Endothelial cell of umbilical vein (primary cell): ENCODE results near the gene HOXA10. TPM values are rescaled to one million over a fixed set of nuclear protein-coding genes. Genes with fewer than 3 reads are reported as not detected.

Experiments used
- BruUV-seq: library from RNA; stranded (reverse); fragments of 400-500 nt; replicated peaks from 2 replicates; lab custom pipeline; 2021; lab: Mats Ljungman, UMichigan
- CTCF ChIA-PET: fragments of 300-600, 350-600 bp; sonication (Branson Sonifier 250); formaldehyde crosslinking; loops from one replicate; lab custom pipeline; 2021; ENCODE audit warnings: antibody characterized with exemption, inconsistent platforms; lab: Charles Lee
- POLR2A ChIA-PET: fragments of 300-600, 350-600 bp; sonication (Branson Sonifier 250); formaldehyde crosslinking; loops from one replicate; lab custom pipeline; 2021; ENCODE audit warnings: antibody characterized with exemption, inconsistent platforms; lab: Charles Lee
- DNase-seq: peaks from one replicate; pipeline ENCODE4 v3.0.0-alpha.2; 2011; ENCODE audit warnings: low read depth, low spot score
- FAIRE-seq: peaks from 2 replicates; lab custom pipeline; 2011; peaks lifted over from hg19 to GRCh38; lab: Jason Lieb, UNC
- H2AFZ ChIP-seq: 2 replicates; pipeline ENCODE4 v1.6.0; 2012; ENCODE audit warnings: low read depth, low read length, control low read depth, inconsistent platforms
- H3K27ac ChIP-seq: 2 replicates; pipeline ENCODE4 v1.5.1; 2011; ENCODE audit warnings: low read depth, mild to moderate bottlenecking, control low read depth, low read length, moderate library complexity; ENCODE audit not compliant: insufficient read depth
- H3K27me3 ChIP-seq, 2 experiments: 2 replicates each; pipeline versions ENCODE4 v1.6.0 to v1.6.1; 2011; ENCODE audit warnings: low read length in 2 of 2, mixed read lengths in 1 of 2; ENCODE audit not compliant: control insufficient read depth in 2 of 2, insufficient read depth in 2 of 2
- H3K36me3 ChIP-seq, 2 experiments: 2 replicates in 1 of 2; 3 replicates in 1 of 2; pipeline ENCODE4 v1.5.1; 2011; ENCODE audit warnings: low read length in 2 of 2, mild to moderate bottlenecking in 1 of 2, moderate library complexity in 1 of 2; ENCODE audit not compliant: control insufficient read depth in 2 of 2, insufficient read depth in 2 of 2; ENCODE audit errors: extremely low read depth in 1 of 2
- H3K4me1 ChIP-seq: 3 replicates; pipeline ENCODE4 v1.5.1; 2011; ENCODE audit warnings: mild to moderate bottlenecking, low read length; ENCODE audit not compliant: control insufficient read depth, insufficient read depth; ENCODE audit errors: extremely low read depth
- H3K4me2 ChIP-seq: 2 replicates; pipeline ENCODE4 v1.6.1; 2011; ENCODE audit warnings: low read length, control low read depth, mixed read lengths; ENCODE audit not compliant: insufficient read depth
- H3K4me3 ChIP-seq, 3 experiments: fragments of 200-600 bp in 1 of 3; sonication (generic), shearing (Covaris generic) in 1 of 3; replicated peaks in 1 of 3; 2 replicates each; pipeline ENCODE4 v1.5.1; 2011 to 2016; ENCODE audit warnings: control low read depth in 3 of 3, low read length in 3 of 3, mild to moderate bottlenecking in 2 of 3, inconsistent platforms in 1 of 3, low read depth in 1 of 3, moderate library complexity in 1 of 3; ENCODE audit not compliant: insufficient read depth in 1 of 3
- H3K79me2 ChIP-seq: 2 replicates; pipeline ENCODE4 v1.6.0; 2012; ENCODE audit warnings: low read length, inconsistent platforms; ENCODE audit not compliant: control insufficient read depth, insufficient read depth
- H3K9ac ChIP-seq: replicated peaks from 2 replicates; pipeline ENCODE3; 2011; ENCODE audit warnings: low read length, control low read depth; ENCODE audit not compliant: insufficient read depth; ENCODE audit errors: extremely low read depth
- H3K9me1 ChIP-seq: replicated peaks from 3 replicates; pipeline ENCODE4 v1.6.0; 2011; ENCODE audit warnings: mild to moderate bottlenecking, low read length; ENCODE audit not compliant: control insufficient read depth, insufficient read depth; ENCODE audit errors: extremely low read depth
- H3K9me3 ChIP-seq: replicated peaks from 2 replicates; pipeline ENCODE4 v1.5.1; 2012; ENCODE audit warnings: low read length, inconsistent platforms; ENCODE audit not compliant: control insufficient read depth, insufficient read depth
- H4K20me1 ChIP-seq: replicated peaks from 2 replicates; pipeline ENCODE3; 2011; ENCODE audit warnings: mild to moderate bottlenecking, low read length; ENCODE audit not compliant: control insufficient read depth, insufficient read depth; ENCODE audit errors: extremely low read depth
- CTCF ChIP-seq, 2 donors: IDR thresholded peaks; 1 replicate in 1 of 2; 2 replicates in 1 of 2; pipeline ENCODE4 v1.5.1; 2011; ENCODE audit warnings: low read length in 2 of 2, mild to moderate bottlenecking in 2 of 2, moderate library complexity in 2 of 2, control low read depth in 1 of 2, inconsistent platforms in 1 of 2, low read depth in 1 of 2; ENCODE audit not compliant: insufficient read depth in 1 of 2; ENCODE audit errors: extremely low read depth in 1 of 2
- EZH2 ChIP-seq: IDR thresholded peaks from 2 replicates; pipeline ENCODE4 v1.6.1; 2012; ENCODE audit warnings: borderline replicate concordance, low read depth, mild to moderate bottlenecking, moderate library complexity, low read length, inconsistent platforms; ENCODE audit not compliant: severe bottlenecking
- FOS ChIP-seq: IDR thresholded peaks from 2 replicates; pipeline ENCODE4 v1.6.1; 2011; ENCODE audit warnings: mild to moderate bottlenecking, low read length, moderate library complexity, borderline replicate concordance; ENCODE audit not compliant: insufficient read depth
- GATA2 ChIP-seq: IDR thresholded peaks from 2 replicates; pipeline ENCODE4 v1.7.0; 2011; ENCODE audit warnings: low read depth, mild to moderate bottlenecking, moderate library complexity, mixed read lengths, low read length; ENCODE audit not compliant: insufficient read length, insufficient read depth
- JUN ChIP-seq: IDR thresholded peaks from 2 replicates; pipeline ENCODE4 v1.6.1; 2011; ENCODE audit warnings: borderline replicate concordance, low read depth; ENCODE audit not compliant: insufficient read length, insufficient read depth
- MAX ChIP-seq: IDR thresholded peaks from 2 replicates; pipeline ENCODE4 v1.6.1; 2011; ENCODE audit not compliant: insufficient read depth, insufficient read length
- MYC ChIP-seq: IDR thresholded peaks from one replicate; pipeline ENCODE4 v1.6.1; 2011; ENCODE audit warnings: mild to moderate bottlenecking, low read depth, low read length
- POLR2A ChIP-seq: IDR thresholded peaks from 2 replicates; pipeline ENCODE4 v1.6.1; 2012; ENCODE audit warnings: low read depth, mild to moderate bottlenecking, control low read depth, low read length
- POLR2AphosphoS5 ChIP-seq: IDR thresholded peaks from 2 replicates; pipeline ENCODE4 v1.6.1; 2012; ENCODE audit warnings: low read depth, mild to moderate bottlenecking, control low read depth, low read length, moderate library complexity; ENCODE audit not compliant: insufficient read depth
- dilution Hi-C: fragments of 300-500 bp; cut with MboI; formaldehyde crosslinking; loops from one replicate; pipeline ENCODE4 v1.15.0; 2019; ENCODE audit warnings: low sequenced_read_pairs; ENCODE audit not compliant: extremely low pct_ligation_motif_present
- intact Hi-C: fragments of 100-400 bp; cut with micrococcal nuclease; formaldehyde crosslinking; loops from one replicate; pipeline ENCODE4 v1.10.0; 2022
- polyA plus RNA-seq, 4 experiments: library from polyadenylated mRNA; depleted of rRNA in 3 of 4; stranded (reverse) in 3 of 4; unstranded in 1 of 4; fragments of >200 nt; gene quantifications; 2 replicates each; pipeline versions ENCODE4 v1.2.1 to v1.2.3, GENCODE V29; 2011 to 2012; ENCODE audit warnings: missing spikeins in 1 of 4
- total RNA-seq: library from RNA; stranded (reverse); gene quantifications from 2 replicates; pipeline ENCODE4 v1.2.3, GENCODE V29; 2021

Gene HOXA10
- total and polyA plus RNA-seq, 2 donors (not counting 3 experiments of a cell fraction or from before 2014, with no cell fraction given) = 24.4 to 30.3 TPM

- Histone ChIP-seq H3K9me3 (no peaks in the 10 kb centered on the region), H4K20me1 (no peaks in the 10 kb centered on the region), H3K4me2 (peak overlapping the region; percentile 9), H3K9ac (no peak overlapping the region), H2AFZ (no peak overlapping the region), H3K36me3 (no peaks in the 10 kb centered on the region), H3K27ac (no peak overlapping the region), H3K79me2 (peaks cover 90% of the 10 kb centered on the region), H3K4me1 (peaks cover 62% of the 10 kb centered on the region), H3K4me3 (no peak overlapping the region), H3K9me1 (no peaks in the 10 kb centered on the region), H3K27me3 (no peaks in the 10 kb centered on the region)
- intact Hi-C loops (no loop called here), dilution Hi-C loops (no loop called here)
- TF ChIP-seq FOS (no peak), CTCF (IDR thresholded peaks at IDR 0.05; ENCODE audit: extremely low read depth in 1 of 2, insufficient read depth in 1 of 2, low read depth in 1 of 2, low read length in 2 of 2) (no peak), MAX (no peak), POLR2A (no peak), POLR2AphosphoS5 (no peak), GATA2 (no peak), JUN (no peak), EZH2 (no peak), MYC (no peak)
- FAIRE-seq = peak; percentile 31
- no TSS peak for BruUV-seq
- CTCF ChIA-PET = interaction anchor here (0.7 to 6.0 kb wide), 4 partner anchors 8 to 593 kb away, joined by 3 to 49 read pairs (median 4); partner anchors contain the start of gene HOXA10
- DNase-seq = no peak
- POLR2A ChIA-PET = no interaction called here
These were observed 7.7 kb upstream of the HOXA10 start for GRCh38 chr7:27181795-27182275.
